ENCODE results near the gene FCRL6. TPM values are rescaled to one million over a fixed set of nuclear protein-coding genes. Genes with fewer than 3 reads are reported as not detected.

FCRL6 gene
- total and polyA plus RNA-seq, 5 donors from 2014 or later: 0.08 to 0.25 TPM; not detected in 3

DNA sequence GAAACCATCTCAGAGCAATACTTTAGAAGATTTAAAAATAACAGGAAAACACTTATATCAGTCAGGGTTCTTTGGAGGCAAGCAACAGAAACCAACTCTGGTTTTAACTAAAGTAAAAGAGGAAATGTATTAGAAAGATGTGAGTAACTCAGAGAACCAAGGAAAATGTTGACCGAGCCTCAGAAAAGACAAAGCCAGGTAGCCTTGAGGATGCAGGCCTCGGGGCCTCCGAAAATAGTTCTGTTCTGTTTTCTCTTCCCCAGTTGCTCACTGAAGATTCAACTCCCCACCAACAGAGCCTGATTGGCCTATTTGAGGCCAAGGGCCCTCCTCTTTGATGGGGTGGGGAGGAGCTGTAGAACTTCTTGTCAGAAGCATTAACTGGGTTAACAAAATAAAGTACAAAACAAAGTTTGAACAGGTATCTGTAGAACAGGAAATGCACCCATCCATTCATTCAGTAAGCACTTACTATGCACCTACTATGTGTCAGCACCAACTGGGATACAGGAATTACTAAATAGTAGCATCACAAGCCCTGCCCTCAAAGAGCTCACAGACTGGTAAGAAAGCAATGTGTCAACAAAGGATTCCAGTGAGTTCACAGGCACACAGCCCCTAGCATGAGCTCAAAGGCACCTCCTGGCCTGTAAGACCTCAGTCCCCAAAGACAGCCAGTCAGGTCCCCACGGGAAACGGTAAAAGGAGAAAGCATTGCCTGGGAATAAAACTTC is 37.1 kb downstream of the FCRL6 start:
- H3K36me3 Mint-ChIP-seq: peaks cover 16% of the 10 kb centered on the region
- Histone ChIP-seq H3K9me3 (ENCODE audit: control insufficient read depth in 2 of 2, low read length in 2 of 2) (no peaks in the 10 kb centered on the region), H3K36me3 (ENCODE audit: control insufficient read depth, insufficient read depth, low read length) (peaks cover 4% of the 10 kb centered on the region), H3K27ac (ENCODE audit: insufficient read depth, low read length, poor library complexity, severe bottlenecking) (no peak overlapping the region), H3K4me1 (ENCODE audit: control insufficient read depth, insufficient read depth, low read length, poor library complexity, severe bottlenecking) (no peaks in the 10 kb centered on the region), H3K4me3 (ENCODE audit: low read depth, low read length) (no peak overlapping the region), H3K27me3 (ENCODE audit: control insufficient read depth, insufficient read depth, low read length) (no peaks in the 10 kb centered on the region)
- no peaks in the 10 kb centered on the region for H3K4me1 Mint-ChIP-seq
- H3K4me3 Mint-ChIP-seq: no peak overlapping the region
- H3K27ac Mint-ChIP-seq: no peak overlapping the region
- no peak for ATAC-seq (ENCODE audit: low read depth in 2 of 2)
- DNase-seq: no peak
- H3K9me3 Mint-ChIP-seq: peaks cover 0 to 1% (median 0%) of the 10 kb centered on the region in 7 donors
- H3K27me3 Mint-ChIP-seq: peaks cover 5% of the 10 kb centered on the region

DNA sequence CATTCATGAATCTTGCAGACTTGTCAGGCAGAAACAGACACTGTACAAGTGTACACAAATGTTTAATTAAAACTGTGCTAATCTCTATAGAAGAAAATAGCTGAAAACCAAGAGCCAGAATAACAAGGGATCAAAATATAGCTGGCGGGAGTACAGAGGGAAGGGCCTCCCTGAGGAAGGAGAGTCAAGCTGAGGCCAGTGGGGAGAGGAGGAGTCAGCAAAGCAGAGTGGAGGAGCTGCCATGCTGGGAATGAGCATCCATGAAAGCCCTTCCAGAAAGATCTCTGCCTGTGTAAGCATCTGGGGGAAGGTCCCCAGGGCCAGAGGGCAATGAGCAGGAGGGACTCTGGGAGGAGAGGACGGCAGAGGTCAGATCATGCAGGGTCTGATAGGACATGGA is 39.6 kb downstream of the FCRL6 start:
- H3K27ac ChIP-seq (ENCODE audit: insufficient read depth, low read length, poor library complexity, severe bottlenecking): no peak overlapping the region
- peaks cover 6% of the 10 kb centered on the region for H3K36me3 Mint-ChIP-seq
- no peaks in the 10 kb centered on the region for H3K4me1 ChIP-seq (ENCODE audit: control insufficient read depth, insufficient read depth, low read length, poor library complexity, severe bottlenecking)
- H3K4me1 Mint-ChIP-seq: peaks cover 0 to 3% (median 0%) of the 10 kb centered on the region in 4 donors
- no peaks in the 10 kb centered on the region for H3K27me3 ChIP-seq (ENCODE audit: control insufficient read depth, insufficient read depth, low read length)
- no peak overlapping the region for H3K4me3 ChIP-seq (ENCODE audit: low read depth, low read length)
- peaks cover 0 to 1% (median 0%) of the 10 kb centered on the region in 7 donors for H3K9me3 Mint-ChIP-seq
- DNase-seq: no peak
- H3K4me3 Mint-ChIP-seq: no peak overlapping the region
- ATAC-seq (ENCODE audit: low read depth in 2 of 2): no peak
- H3K9me3 ChIP-seq (ENCODE audit: control insufficient read depth in 2 of 2, low read length in 2 of 2): no peaks in the 10 kb centered on the region
- H3K27me3 Mint-ChIP-seq: peaks cover 5% of the 10 kb centered on the region
- H3K36me3 ChIP-seq (ENCODE audit: control insufficient read depth, insufficient read depth, low read length): peaks cover 4% of the 10 kb centered on the region
- H3K27ac Mint-ChIP-seq: peak overlapping the region in 1 of 3 donors; percentile 53

DNA sequence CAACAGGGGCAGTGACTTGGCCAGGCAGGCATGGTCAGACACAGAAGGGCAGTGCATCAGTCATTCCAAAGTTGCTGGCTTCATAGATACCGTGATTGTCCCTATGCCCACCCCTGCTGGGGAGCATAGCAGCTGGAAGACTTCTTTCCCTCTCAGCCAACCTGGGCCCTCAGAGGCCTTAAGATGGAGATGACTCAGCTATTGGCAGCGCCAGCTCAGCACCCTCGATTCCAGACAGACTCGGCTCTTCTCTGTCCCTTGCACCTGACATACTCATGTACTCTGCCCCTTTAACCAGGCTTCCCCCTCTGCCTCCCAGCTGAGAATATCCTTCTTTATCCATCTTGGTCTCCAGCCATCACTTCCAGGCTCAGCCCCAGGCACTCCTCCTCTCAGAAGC is 41.3 kb downstream of the FCRL6 start:
- H3K4me3 ChIP-seq (ENCODE audit: low read depth, low read length): no peak overlapping the region
- Mint-ChIP-seq H3K9me3 (peaks cover 0 to 1% (median 0%) of the 10 kb centered on the region in 7 donors), H3K36me3 (peaks cover 4% of the 10 kb centered on the region), H3K27me3 (peaks cover 5% of the 10 kb centered on the region), H3K4me1 (peaks cover 0 to 3% (median 0%) of the 10 kb centered on the region in 4 donors), H3K27ac (no peak overlapping the region), H3K4me3 (no peak overlapping the region)
- H3K4me1 ChIP-seq (ENCODE audit: control insufficient read depth, insufficient read depth, low read length, poor library complexity, severe bottlenecking): no peaks in the 10 kb centered on the region
- no peak for ATAC-seq (ENCODE audit: low read depth in 2 of 2)
- no peaks in the 10 kb centered on the region for H3K9me3 ChIP-seq (ENCODE audit: control insufficient read depth in 2 of 2, low read length in 2 of 2)
- no peak for DNase-seq
- H3K27ac ChIP-seq (ENCODE audit: insufficient read depth, low read length, poor library complexity, severe bottlenecking): no peak overlapping the region
- no peaks in the 10 kb centered on the region for H3K36me3 ChIP-seq (ENCODE audit: control insufficient read depth, insufficient read depth, low read length)
- no peaks in the 10 kb centered on the region for H3K27me3 ChIP-seq (ENCODE audit: control insufficient read depth, insufficient read depth, low read length)

DNA sequence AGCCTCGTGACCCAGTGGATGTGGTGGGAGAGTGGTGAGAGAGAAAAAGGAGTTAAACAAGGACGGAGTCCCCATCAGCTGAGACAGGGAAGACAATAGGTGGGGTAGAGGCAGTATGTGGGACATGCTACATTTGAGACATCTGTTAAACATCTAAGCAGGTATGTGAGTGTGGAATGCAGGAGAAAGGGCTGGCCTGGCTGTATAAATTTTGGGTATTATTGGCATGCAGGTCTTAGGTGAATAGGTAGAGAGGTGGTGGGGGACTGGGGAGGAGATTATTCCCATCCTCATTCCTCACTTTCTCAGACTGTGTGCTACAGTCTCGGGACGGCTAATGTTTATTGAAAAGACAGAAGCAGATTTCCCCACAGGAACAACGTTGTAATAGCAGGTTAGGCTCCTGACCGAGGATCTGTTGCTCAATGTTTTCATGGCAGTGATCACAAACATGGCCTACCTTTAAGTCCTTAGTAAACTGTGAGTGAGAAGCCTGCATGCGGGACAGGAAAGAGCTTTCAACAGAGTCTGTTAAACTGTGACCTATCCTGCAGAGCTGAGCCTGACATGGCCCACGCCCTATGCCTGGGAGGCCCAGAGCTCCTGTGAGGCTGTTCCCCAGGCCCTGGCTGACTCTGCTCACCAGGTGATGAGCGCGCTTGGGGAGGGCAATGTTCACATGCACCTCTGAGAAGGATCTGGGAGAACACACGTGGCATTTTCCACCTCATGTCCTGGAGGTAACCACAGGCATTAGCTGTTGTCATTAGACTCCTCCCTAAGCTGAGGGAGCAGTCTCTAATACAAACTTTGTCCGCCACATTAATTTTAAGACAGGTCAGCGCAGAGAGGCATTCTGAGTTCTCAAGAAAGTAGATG is 43.8 kb downstream of the FCRL6 start:
- peaks cover 0 to 3% (median 0%) of the 10 kb centered on the region in 4 donors for H3K4me1 Mint-ChIP-seq
- Histone ChIP-seq H3K36me3 (ENCODE audit: control insufficient read depth, insufficient read depth, low read length) (no peaks in the 10 kb centered on the region), H3K4me1 (ENCODE audit: control insufficient read depth, insufficient read depth, low read length, poor library complexity, severe bottlenecking) (no peaks in the 10 kb centered on the region), H3K27me3 (ENCODE audit: control insufficient read depth, insufficient read depth, low read length) (no peaks in the 10 kb centered on the region), H3K9me3 (ENCODE audit: control insufficient read depth in 2 of 2, low read length in 2 of 2) (no peaks in the 10 kb centered on the region), H3K4me3 (ENCODE audit: low read depth, low read length) (no peak overlapping the region), H3K27ac (ENCODE audit: insufficient read depth, low read length, poor library complexity, severe bottlenecking) (no peak overlapping the region)
- H3K4me3 Mint-ChIP-seq: no peak overlapping the region
- H3K36me3 Mint-ChIP-seq: peaks cover 4% of the 10 kb centered on the region
- no peak for ATAC-seq (ENCODE audit: low read depth in 2 of 2)
- peaks cover 5% of the 10 kb centered on the region for H3K27me3 Mint-ChIP-seq
- H3K27ac Mint-ChIP-seq: no peak overlapping the region
- peaks cover 0 to 1% (median 0%) of the 10 kb centered on the region in 7 donors for H3K9me3 Mint-ChIP-seq
- no peak for DNase-seq

DNA sequence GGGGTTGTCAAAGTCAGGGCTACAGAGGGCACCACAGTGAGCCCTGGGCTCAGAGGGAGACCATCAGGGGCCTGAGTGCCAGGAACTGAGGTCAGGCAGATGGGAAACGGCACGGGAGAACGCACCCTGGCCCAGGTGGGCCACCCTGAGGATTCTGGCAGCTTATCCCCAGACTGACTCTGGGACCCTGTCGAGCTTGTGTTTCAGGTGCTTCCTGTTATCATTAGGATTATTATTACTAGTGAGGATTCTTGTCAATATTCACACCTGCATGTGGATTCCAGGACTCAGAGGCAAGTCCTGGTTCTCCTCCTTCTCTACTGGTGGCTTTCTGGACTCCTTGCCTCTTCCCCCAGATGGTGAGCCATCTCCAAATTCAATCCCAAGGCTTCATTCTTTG is 45.1 kb downstream of the FCRL6 start:
- Histone ChIP-seq H3K27ac (ENCODE audit: insufficient read depth, low read length, poor library complexity, severe bottlenecking) (no peak overlapping the region), H3K27me3 (ENCODE audit: control insufficient read depth, insufficient read depth, low read length) (no peaks in the 10 kb centered on the region), H3K4me3 (ENCODE audit: low read depth, low read length) (no peak overlapping the region), H3K4me1 (ENCODE audit: control insufficient read depth, insufficient read depth, low read length, poor library complexity, severe bottlenecking) (no peaks in the 10 kb centered on the region), H3K36me3 (ENCODE audit: control insufficient read depth, insufficient read depth, low read length) (no peaks in the 10 kb centered on the region), H3K9me3 (ENCODE audit: control insufficient read depth in 2 of 2, low read length in 2 of 2) (no peaks in the 10 kb centered on the region)
- DNase-seq (no peak), ATAC-seq (ENCODE audit: low read depth in 2 of 2) (no peak)
- no peaks in the 10 kb centered on the region for H3K9me3 Mint-ChIP-seq
- H3K27ac Mint-ChIP-seq: no peak overlapping the region
- H3K4me3 Mint-ChIP-seq: no peak overlapping the region
- peaks cover 5% of the 10 kb centered on the region for H3K27me3 Mint-ChIP-seq
- no peaks in the 10 kb centered on the region for H3K36me3 Mint-ChIP-seq
- H3K4me1 Mint-ChIP-seq: peaks cover 0 to 5% (median 3%) of the 10 kb centered on the region in 4 donors

DNA sequence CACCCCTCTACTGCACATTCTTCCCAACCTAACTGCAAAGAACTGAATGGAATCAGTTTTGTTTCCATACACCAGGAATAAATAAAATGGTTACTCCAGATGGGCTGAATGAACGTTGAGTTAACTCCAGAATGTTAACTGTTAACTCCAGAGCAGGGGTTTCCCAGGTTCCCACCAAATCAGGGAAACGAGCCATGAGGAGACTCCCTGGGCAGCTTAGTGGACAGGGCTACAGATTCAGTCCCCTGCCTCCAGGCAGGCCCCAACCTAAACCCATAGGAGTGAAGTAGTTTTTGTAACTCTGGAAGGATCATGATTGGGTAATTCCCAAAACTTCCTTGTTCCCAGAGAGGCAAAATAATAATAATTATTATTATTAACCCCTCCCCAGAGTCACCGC is 46.2 kb downstream of the FCRL6 start:
- no peaks in the 10 kb centered on the region for H3K36me3 ChIP-seq (ENCODE audit: control insufficient read depth, insufficient read depth, low read length)
- no peak overlapping the region for H3K27ac ChIP-seq (ENCODE audit: insufficient read depth, low read length, poor library complexity, severe bottlenecking)
- H3K4me3 ChIP-seq (ENCODE audit: low read depth, low read length): no peak overlapping the region
- no peaks in the 10 kb centered on the region for H3K9me3 Mint-ChIP-seq
- no peak for ATAC-seq (ENCODE audit: low read depth in 2 of 2)
- H3K4me1 ChIP-seq (ENCODE audit: control insufficient read depth, insufficient read depth, low read length, poor library complexity, severe bottlenecking): no peaks in the 10 kb centered on the region
- no peak overlapping the region for H3K27ac Mint-ChIP-seq
- no peaks in the 10 kb centered on the region for H3K27me3 ChIP-seq (ENCODE audit: control insufficient read depth, insufficient read depth, low read length)
- no peak for DNase-seq
- H3K27me3 Mint-ChIP-seq: peaks cover 5% of the 10 kb centered on the region
- no peaks in the 10 kb centered on the region for H3K36me3 Mint-ChIP-seq
- no peak overlapping the region for H3K4me3 Mint-ChIP-seq
- H3K4me1 Mint-ChIP-seq: peaks cover 0 to 9% (median 5%) of the 10 kb centered on the region in 4 donors
- no peaks in the 10 kb centered on the region for H3K9me3 ChIP-seq (ENCODE audit: control insufficient read depth in 2 of 2, low read length in 2 of 2)

DNA sequence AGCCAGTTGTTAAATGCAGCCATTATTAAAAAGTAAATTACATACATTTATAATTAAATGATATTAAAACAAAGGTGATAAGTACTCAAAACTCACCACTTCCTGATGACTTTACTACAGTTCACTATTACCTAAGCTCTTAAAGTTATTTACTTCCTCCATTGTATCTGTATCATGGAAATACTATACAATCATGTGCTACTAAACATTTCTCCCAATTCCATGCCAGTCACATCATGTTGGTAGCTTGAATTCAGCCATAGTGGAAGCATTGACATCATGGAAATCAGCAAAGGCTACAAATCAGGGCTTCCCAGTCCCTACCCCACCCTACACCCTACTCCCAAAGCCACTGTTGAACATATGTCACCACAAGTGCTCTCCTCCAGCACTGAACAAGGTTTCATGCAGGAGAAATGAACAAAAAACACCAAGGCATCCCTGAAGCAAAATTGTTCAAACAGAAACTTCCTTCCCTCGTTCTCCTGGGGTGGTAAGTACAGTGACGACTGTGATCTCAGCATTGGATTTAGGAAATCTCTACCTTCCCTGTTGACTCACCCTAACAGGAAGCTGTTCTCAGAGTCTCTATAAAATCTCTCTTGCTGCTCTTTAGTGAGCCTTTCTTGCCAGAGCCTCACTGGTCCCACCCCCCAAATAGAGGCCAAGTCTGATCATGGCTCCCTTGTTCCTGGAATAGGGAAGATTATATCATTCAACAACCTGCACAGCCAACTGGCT is 47.6 kb downstream of the FCRL6 start:
- H3K36me3 Mint-ChIP-seq: no peaks in the 10 kb centered on the region
- H3K4me1 ChIP-seq (ENCODE audit: control insufficient read depth, insufficient read depth, low read length, poor library complexity, severe bottlenecking): peaks cover 7% of the 10 kb centered on the region
- no peak overlapping the region for H3K4me3 ChIP-seq (ENCODE audit: low read depth, low read length)
- no peak for ATAC-seq (ENCODE audit: low read depth in 2 of 2)
- H3K4me3 Mint-ChIP-seq: no peak overlapping the region
- peak overlapping the region in 1 of 3 donors; percentile 5 for H3K27ac Mint-ChIP-seq
- H3K36me3 ChIP-seq (ENCODE audit: control insufficient read depth, insufficient read depth, low read length): no peaks in the 10 kb centered on the region
- peaks cover 6 to 17% (median 11%) of the 10 kb centered on the region in 4 donors for H3K4me1 Mint-ChIP-seq
- no peaks in the 10 kb centered on the region for H3K9me3 ChIP-seq (ENCODE audit: control insufficient read depth in 2 of 2, low read length in 2 of 2)
- H3K9me3 Mint-ChIP-seq: no peaks in the 10 kb centered on the region
- H3K27me3 Mint-ChIP-seq: no peaks in the 10 kb centered on the region
- DNase-seq: no peak
- H3K27ac ChIP-seq (ENCODE audit: insufficient read depth, low read length, poor library complexity, severe bottlenecking): no peak overlapping the region
- no peaks in the 10 kb centered on the region for H3K27me3 ChIP-seq (ENCODE audit: control insufficient read depth, insufficient read depth, low read length)
